Measurements from ENCODE around the gene PDZK1IP1. TPM values are rescaled to one million over a fixed set of nuclear protein-coding genes. Genes with fewer than 3 reads are reported as not detected.
"Not testable (repeated sequence)": the region's sequence is repeated elsewhere in the genome, so short reads cannot be mapped to it uniquely, and the experiment has no call there.

Gene PDZK1IP1
- total RNA-seq, 2 experiments from 2014 or later = not detected

DNA sequence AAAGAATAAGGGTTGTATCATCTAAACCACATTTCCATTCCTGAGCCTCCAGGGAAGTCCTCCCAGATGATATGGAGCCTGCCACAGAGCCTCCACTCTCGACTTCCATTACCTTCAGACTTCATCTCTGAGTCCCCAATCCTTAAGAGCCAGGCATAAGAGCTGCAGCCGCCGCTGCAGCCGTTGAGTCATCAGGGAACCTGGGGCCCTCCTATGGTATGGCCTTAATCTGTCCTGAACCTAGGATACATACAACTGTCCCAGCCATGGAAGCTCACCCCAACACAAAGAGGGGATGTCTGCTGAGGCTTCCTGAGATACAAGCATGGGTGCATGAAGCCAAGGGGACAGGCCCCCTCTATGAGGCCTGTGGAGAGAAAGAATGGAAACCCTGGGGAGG lies 25.9 kb upstream of the PDZK1IP1 start:
- H3K27me3 Mint-ChIP-seq = peaks cover under 1% of the 10 kb centered on the region
- no peak for ATAC-seq (ENCODE audit: low read depth)
- POLR2A ChIA-PET = no interaction called here
- no peaks in the 10 kb centered on the region for H3K9me3 Mint-ChIP-seq
- H3K4me3 Mint-ChIP-seq = no peak overlapping the region
- DNase-seq = no peak
- no peak overlapping the region for H3K27ac Mint-ChIP-seq
- H3K36me3 Mint-ChIP-seq = no peaks in the 10 kb centered on the region
- H3K4me1 Mint-ChIP-seq = peaks cover 2% of the 10 kb centered on the region

DNA sequence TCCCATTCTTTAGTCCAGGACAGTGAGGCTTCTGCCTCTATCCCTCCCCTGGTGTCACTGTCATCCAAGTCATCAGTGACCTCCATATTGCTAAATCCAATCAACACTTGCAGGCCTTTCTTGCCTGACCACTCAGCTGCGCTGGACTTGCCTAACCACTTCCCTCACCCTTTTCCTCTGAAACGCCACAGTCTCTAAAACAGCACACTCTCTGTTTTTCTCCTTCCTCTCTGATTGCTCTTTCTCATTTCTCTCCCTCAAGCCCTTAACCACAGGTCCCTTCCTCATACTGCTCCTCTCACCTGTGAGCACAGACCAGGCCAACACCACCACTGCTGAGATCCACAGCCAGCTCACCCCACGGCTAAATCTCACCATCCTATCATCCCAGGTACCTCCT lies 24.7 kb upstream of the PDZK1IP1 start:
- Mint-ChIP-seq H3K27ac (no peak overlapping the region), H3K4me1 (peaks cover 2% of the 10 kb centered on the region), H3K9me3 (no peaks in the 10 kb centered on the region), H3K36me3 (no peaks in the 10 kb centered on the region), H3K4me3 (no peak overlapping the region), H3K27me3 (peaks cover 5% of the 10 kb centered on the region)
- POLR2A ChIA-PET = no interaction called here
- DNase-seq (no peak), ATAC-seq (ENCODE audit: low read depth) (no peak)

DNA sequence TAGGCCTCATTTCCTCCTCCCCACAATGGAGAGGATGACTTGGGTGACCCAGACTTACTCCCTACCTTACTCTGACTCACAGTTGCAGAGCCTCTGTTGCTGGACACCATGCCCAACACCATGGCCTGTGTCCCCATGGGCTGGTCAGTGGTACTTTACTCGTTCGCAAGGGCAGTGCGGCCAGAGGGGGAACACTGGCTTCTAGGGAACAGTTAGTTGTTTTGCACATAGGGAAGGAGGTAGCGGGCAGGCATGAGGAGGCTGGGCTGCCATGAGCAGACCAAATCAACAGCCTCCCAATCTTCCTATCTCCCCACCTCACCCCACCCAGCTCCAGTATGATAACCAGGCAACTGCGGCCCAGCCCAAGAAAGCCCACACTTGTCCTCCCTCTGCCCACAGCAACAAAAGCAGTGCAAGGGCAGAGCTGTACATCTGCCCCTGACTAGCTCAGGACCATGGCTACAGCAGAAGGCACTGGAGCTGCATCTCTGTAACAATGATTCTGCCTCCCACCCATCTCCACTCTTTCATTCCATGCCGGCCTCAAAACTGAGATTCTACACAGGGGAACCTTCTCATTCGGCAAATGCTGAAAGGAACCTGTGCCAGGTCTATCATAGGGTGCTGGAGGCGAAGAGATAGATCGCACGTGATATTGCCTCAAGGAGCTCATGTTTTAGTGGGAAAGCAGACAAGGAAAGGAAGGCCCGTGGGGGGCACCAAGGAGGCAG lies 23.6 kb upstream of the PDZK1IP1 start:
- Mint-ChIP-seq H3K36me3 (no peaks in the 10 kb centered on the region), H3K4me3 (no peak overlapping the region), H3K27ac (no peak overlapping the region), H3K27me3 (peaks cover 5% of the 10 kb centered on the region), H3K4me1 (peaks cover 2% of the 10 kb centered on the region), H3K9me3 (no peaks in the 10 kb centered on the region)
- no peak for ATAC-seq (ENCODE audit: low read depth)
- POLR2A ChIA-PET = no interaction called here
- DNase-seq = no peak

DNA sequence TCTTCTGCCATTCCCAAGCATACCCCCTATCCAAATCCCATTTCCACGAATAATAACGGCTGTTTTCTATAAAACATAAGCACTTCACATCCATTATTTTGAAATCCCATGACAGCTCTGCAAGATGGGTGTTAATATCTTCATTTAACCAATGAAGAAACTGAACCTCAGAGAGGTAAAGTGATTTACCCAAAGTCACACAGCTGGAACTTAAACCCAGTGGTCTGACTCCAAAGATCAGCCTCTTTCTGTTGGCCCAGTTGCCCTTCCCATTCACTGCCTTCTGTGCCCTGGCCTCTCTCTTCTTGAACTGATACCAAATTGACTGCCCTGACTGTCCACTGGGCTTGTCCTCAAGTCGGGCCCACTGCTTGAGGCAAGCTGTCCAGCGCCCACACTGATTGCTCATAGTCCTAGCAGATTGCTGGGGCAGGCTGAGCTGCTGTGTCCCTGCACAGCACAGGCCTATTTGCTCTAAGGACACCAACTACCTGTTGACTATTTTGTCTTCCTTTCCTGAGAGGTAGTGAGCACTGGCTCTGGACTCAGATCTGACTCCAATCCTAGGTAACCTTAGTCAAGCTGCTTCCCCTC lies 22.9 kb upstream of the PDZK1IP1 start:
- DNase-seq (no peak), ATAC-seq (ENCODE audit: low read depth) (no peak)
- Mint-ChIP-seq H3K9me3 (no peaks in the 10 kb centered on the region), H3K36me3 (no peaks in the 10 kb centered on the region), H3K27ac (no peak overlapping the region), H3K4me3 (no peak overlapping the region), H3K4me1 (peaks cover 2% of the 10 kb centered on the region), H3K27me3 (peaks cover 5% of the 10 kb centered on the region)
- POLR2A ChIA-PET = interaction anchor here (0.7 kb wide), 1 partner anchor 18 kb away, joined by 3 read pairs; no protein-coding TSS in a partner anchor

DNA sequence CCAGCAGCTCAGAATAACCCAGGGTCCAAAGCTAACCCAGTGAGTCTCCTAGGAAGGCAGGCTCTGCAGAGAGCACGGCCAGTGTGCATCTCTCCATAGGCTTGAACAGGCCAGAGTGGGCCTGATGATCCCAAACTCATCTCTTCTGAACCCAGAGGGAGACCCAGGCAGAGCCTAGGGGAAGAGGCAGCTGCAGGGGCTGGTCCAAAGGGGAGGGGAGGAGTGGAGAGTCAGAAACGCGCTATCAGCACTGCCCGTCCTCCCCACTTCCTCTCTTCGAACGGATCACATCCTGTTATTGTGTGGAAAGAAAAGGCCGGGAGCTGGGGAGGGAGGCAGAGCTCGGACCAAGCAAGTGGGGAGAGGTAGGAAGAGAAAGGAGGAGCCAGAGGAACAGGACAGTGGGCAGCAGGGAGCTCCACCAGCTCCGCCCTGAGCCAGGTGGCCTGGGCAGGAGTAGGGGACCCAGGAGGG lies 22.0 kb upstream of the PDZK1IP1 start:
- DNase-seq (no peak), ATAC-seq (ENCODE audit: low read depth) (no peak)
- H3K4me1 Mint-ChIP-seq = peaks cover 2% of the 10 kb centered on the region
- H3K36me3 Mint-ChIP-seq = no peaks in the 10 kb centered on the region
- H3K27ac Mint-ChIP-seq = no peak overlapping the region
- H3K9me3 Mint-ChIP-seq = no peaks in the 10 kb centered on the region
- no peak overlapping the region for H3K4me3 Mint-ChIP-seq
- H3K27me3 Mint-ChIP-seq = peaks cover 5% of the 10 kb centered on the region
- POLR2A ChIA-PET = no interaction called here

DNA sequence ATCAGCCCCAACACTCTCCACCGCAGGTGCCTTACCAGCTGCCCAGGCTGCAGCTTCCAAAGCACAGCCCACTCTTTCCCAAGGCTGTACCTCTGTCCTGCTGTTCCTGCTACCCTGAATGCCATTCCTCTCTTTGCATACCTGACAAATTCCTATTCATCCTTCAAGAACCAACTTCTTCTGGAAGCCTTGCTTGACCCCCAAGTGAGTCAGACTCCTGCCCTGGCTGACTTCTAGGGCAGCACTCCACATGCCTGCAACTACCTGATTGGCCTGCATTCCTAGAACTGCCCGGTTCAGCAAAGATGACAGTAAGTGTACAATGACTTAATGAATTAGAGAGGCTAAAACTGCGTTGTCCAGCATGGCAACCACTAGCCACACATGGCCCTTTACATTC lies 20.8 kb upstream of the PDZK1IP1 start:
- peaks cover 2% of the 10 kb centered on the region for H3K4me1 Mint-ChIP-seq
- no peaks in the 10 kb centered on the region for H3K9me3 Mint-ChIP-seq
- H3K27me3 Mint-ChIP-seq = peaks cover 8% of the 10 kb centered on the region
- no peak overlapping the region for H3K27ac Mint-ChIP-seq
- ATAC-seq (ENCODE audit: low read depth) (no peak), DNase-seq (no peak)
- POLR2A ChIA-PET = interaction anchor here (0.9 kb wide), 1 partner anchor 31 kb away, joined by 5 read pairs; no protein-coding TSS in a partner anchor
- H3K4me3 Mint-ChIP-seq = no peak overlapping the region
- H3K36me3 Mint-ChIP-seq = no peaks in the 10 kb centered on the region

DNA sequence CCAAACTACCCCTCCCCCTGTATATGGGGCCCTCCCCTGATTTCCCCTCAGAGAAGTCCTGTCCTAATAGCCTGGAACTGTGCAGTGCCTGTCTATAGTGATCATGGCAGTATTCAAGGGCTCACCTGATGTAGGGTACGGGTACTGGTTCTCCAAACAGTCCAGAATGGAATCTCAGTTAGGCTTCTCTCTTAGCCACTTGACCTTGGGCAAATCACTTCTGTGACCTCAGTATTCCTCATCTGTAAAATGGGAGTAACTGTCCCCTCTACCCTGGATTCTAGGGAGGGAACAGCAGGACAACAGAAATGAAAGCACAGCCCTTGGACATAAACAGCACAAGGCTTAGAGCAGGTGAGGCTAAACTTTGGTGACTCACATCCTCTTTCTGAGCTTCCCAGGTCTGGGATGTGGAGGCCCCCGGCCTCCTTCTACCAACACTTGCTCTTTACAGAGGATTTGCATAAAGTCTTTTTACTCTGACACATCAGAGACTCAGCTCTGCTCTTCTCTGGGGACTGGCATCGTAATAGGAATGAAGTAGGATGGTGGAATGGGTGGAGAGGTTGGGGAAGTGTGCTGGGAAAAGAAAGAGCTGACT lies 20.0 kb upstream of the PDZK1IP1 start:
- POLR2A ChIA-PET = interaction anchor here (0.9 kb wide), 1 partner anchor 30 kb away, joined by 5 read pairs; no protein-coding TSS in a partner anchor

DNA sequence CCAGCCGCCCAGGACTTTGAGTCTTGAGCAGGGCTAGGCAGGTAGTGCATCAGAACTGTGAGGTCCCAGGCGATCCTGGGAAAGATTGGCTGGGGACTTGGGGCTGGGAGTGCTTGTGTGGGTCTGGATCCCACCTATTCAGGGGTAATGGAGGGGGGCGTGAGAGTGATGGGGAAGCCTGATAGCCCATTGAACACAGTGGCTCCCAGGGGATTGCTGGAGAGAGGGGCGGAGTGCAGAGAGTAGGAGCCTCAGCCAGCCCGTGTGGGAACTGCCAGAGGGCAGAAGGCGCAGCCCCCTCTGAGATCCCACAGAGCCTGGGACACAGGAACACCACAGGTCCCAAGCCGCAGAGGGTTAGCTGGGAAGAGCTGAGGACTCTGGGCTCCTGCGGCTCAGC lies 19.3 kb upstream of the PDZK1IP1 start:
- no peaks in the 10 kb centered on the region for H3K9me3 Mint-ChIP-seq
- POLR2A ChIA-PET = no interaction called here
- H3K4me1 Mint-ChIP-seq = peaks cover 2% of the 10 kb centered on the region
- no peak overlapping the region for H3K27ac Mint-ChIP-seq
- ATAC-seq (ENCODE audit: low read depth) = no peak
- no peak overlapping the region for H3K4me3 Mint-ChIP-seq
- H3K36me3 Mint-ChIP-seq = no peaks in the 10 kb centered on the region
- no peak for DNase-seq
- H3K27me3 Mint-ChIP-seq = peaks cover 8% of the 10 kb centered on the region

More for the DNA sequence above, 20.0 kb upstream of the PDZK1IP1 start:
- no peak overlapping the region for H3K27ac Mint-ChIP-seq
- H3K4me1 Mint-ChIP-seq = peaks cover 2% of the 10 kb centered on the region
- H3K36me3 Mint-ChIP-seq = no peaks in the 10 kb centered on the region
- DNase-seq (no peak), ATAC-seq (ENCODE audit: low read depth) (no peak)
- no peaks in the 10 kb centered on the region for H3K9me3 Mint-ChIP-seq
- peaks cover 8% of the 10 kb centered on the region for H3K27me3 Mint-ChIP-seq
- no peak overlapping the region for H3K4me3 Mint-ChIP-seq

DNA sequence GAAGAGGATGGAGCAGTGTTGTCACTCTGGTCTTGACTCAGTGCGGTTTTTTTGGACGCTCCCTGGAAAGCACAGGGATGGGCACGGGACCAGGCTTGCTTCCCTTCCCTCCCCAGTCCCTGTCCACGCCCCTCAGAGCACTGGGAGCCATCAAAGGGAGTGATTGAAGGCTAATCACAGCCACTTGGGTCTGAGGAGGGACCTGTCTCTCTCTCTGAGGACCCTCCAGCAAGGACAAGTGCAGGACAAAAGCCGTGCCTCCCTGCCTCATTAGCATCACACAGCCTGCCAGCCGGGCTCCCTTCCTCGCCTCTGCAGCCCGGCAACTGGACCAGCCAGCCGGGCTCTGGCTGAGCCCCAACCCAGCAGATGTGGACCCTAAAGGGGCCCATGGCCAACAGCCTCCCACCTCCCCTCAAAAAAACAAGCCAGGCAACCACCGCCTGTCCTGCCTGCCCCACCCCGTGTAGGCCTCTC lies 18.6 kb upstream of the PDZK1IP1 start:
- no peak overlapping the region for H3K4me3 Mint-ChIP-seq
- POLR2A ChIA-PET = no interaction called here
- no peak overlapping the region for H3K27ac Mint-ChIP-seq
- H3K4me1 Mint-ChIP-seq = peaks cover 2% of the 10 kb centered on the region
- no peaks in the 10 kb centered on the region for H3K36me3 Mint-ChIP-seq
- no peaks in the 10 kb centered on the region for H3K9me3 Mint-ChIP-seq
- DNase-seq = no peak
- H3K27me3 Mint-ChIP-seq = peaks cover 14% of the 10 kb centered on the region
- ATAC-seq (ENCODE audit: low read depth) = no peak

DNA sequence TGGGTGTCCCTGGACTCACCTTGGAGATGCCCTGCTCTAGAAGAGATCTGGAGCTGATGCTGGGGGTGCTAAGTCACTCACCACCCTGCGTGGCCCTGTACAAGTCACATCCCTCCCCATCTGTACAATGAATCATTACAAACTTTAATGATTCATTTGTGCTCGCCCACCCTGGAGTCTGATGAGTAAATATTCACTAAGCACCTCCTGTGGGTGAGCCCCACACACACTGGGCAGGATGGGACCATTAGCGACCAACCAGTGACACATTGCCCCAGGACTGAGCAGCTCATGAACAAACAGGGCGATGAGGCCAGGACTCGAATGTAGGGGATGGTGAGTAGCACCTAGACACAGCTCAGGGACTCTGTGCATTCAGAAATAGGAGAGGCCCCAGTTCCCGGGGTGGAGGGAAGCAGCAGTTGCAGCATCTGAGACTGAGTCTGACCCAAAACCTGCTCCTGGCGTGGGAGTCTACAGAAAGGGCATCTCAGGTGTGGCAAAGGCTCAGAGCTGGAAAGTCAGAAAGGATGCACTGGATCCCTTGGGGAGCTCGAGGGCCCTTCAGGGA lies 18.1 kb upstream of the PDZK1IP1 start:
- H3K36me3 Mint-ChIP-seq = no peaks in the 10 kb centered on the region
- POLR2A ChIA-PET = no interaction called here
- peaks cover 2% of the 10 kb centered on the region for H3K4me1 Mint-ChIP-seq
- no peak overlapping the region for H3K4me3 Mint-ChIP-seq
- no peak overlapping the region for H3K27ac Mint-ChIP-seq
- H3K27me3 Mint-ChIP-seq = peaks cover 19% of the 10 kb centered on the region
- no peak for DNase-seq
- no peak for ATAC-seq (ENCODE audit: low read depth)
- H3K9me3 Mint-ChIP-seq = peaks cover 2% of the 10 kb centered on the region

DNA sequence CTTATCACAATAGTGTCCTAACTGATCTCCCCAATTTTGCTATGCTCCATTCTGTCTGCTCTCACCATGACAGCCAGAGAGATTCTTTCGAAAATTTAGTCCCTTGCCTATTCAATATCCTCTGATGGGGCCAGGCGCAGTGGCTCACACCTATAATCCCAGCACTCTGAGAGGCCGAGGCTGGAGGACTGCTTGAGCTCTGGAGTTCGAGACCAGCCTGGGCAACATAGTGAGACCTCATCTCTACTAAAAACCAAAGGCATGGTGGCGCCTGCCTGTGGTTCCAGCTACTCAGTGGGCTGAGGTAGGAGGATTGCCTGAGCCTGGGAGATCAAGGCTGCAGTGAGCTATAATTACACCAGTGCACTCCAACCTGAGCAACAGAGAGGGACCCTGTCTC lies 16.1 kb upstream of the PDZK1IP1 start:
- peaks cover 32% of the 10 kb centered on the region for H3K27me3 Mint-ChIP-seq
- POLR2A ChIA-PET = no interaction called here
- H3K4me3 Mint-ChIP-seq = no peak overlapping the region
- no peaks in the 10 kb centered on the region for H3K4me1 Mint-ChIP-seq
- ATAC-seq (ENCODE audit: low read depth) (no peak), DNase-seq (no peak)
- no peaks in the 10 kb centered on the region for H3K36me3 Mint-ChIP-seq
- H3K9me3 Mint-ChIP-seq = peaks cover 2% of the 10 kb centered on the region
- no peak overlapping the region for H3K27ac Mint-ChIP-seq

DNA sequence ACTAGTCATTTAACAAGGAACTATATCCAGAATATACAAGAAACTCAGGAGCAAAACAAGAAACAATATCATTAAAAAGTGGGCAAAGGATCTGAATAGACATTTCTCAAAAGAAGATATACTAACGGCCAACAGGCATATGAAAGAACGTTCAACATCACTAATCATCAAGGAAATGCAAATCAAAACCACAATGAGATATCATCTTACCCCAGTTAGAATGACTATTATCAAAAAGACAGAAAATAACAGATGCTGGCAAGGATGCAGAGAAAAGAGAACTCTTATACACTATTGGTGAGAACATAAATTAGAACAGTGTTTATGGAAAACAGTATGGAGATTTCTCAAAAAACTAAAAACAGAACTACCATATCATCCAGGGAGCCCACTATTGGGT lies 13.7 kb upstream of the PDZK1IP1 start:
- H3K27ac Mint-ChIP-seq; H3K4me3 Mint-ChIP-seq; H3K9me3 Mint-ChIP-seq; H3K4me1 Mint-ChIP-seq; DNase-seq; POLR2A ChIA-PET; ATAC-seq (ENCODE audit: low read depth); H3K36me3 Mint-ChIP-seq: not testable (repeated sequence)
- peaks cover 40% of the 10 kb centered on the region for H3K27me3 Mint-ChIP-seq

DNA sequence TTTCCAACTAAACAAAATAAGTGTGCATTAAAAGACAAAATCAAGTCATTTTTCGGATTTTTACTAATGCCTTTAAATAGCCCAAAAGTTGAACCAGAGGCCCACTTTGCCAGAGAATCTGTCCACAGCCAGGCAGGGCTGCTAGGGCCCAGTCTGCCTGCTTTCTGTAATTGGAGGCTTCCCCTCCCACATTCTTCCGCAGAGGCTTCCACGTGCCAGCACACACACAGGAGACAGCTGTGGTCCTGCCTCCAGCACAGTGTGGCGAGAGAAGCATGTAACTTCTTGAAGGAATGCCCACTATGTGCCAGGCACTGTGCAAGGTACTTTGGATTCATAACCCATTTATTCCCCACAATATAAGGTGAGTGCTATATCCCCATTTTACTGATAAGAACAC lies 11.3 kb upstream of the PDZK1IP1 start:
- H3K27me3 Mint-ChIP-seq = peaks cover 47% of the 10 kb centered on the region
- no peak overlapping the region for H3K4me3 Mint-ChIP-seq
- H3K36me3 Mint-ChIP-seq = no peaks in the 10 kb centered on the region
- no peaks in the 10 kb centered on the region for H3K4me1 Mint-ChIP-seq
- H3K9me3 Mint-ChIP-seq = peaks cover 2% of the 10 kb centered on the region
- ATAC-seq (ENCODE audit: low read depth) (no peak), DNase-seq (no peak)
- POLR2A ChIA-PET = no interaction called here
- no peak overlapping the region for H3K27ac Mint-ChIP-seq

Data from activated naive CD8-positive, alpha-beta T cell treated with anti-CD3 and anti-CD28 coated beads, Interleukin-2, amount 10 ng/mL, durations not matched to agents 7 days and 5 days (primary cell).